HEK293T (cell line): ENCODE measurements around the gene FTO.

Experiments used
- BHLHE40 ChIP-seq: fragments of 450-650 bp; IDR thresholded peaks from 2 replicates; pipeline ENCODE4 v1.6.1; 2016; ENCODE audit warnings: mild to moderate bottlenecking, moderate library complexity, borderline replicate concordance
- FOXK2 ChIP-seq: fragments of 450-650 bp; IDR thresholded peaks from 2 replicates; pipeline ENCODE4 v1.6.1; 2016; ENCODE audit warnings: mild to moderate bottlenecking
- FOXM1 ChIP-seq: fragments of 450-650 bp; IDR thresholded peaks from 2 replicates; pipeline ENCODE4 v1.6.1; 2017; ENCODE audit warnings: mild to moderate bottlenecking, borderline replicate concordance
- SP1 ChIP-seq: fragments of 450-650 bp; IDR thresholded peaks from 2 replicates; pipeline ENCODE4 v1.6.1; 2017

GRCh38 chr16:53745086-53745485 lies 41.1 kb downstream of the FTO start:
- TF ChIP-seq SP1: no peak
- TF ChIP-seq FOXK2: no peak
- TF ChIP-seq FOXM1: no peak
- no peak for TF ChIP-seq BHLHE40
